GM18508 (cell line): Measurements from ENCODE around the gene TBC1D16.

Experiments
- ATAC-seq: cut with Tn5 transposase; IDR thresholded peaks from one replicate; pipeline ENCODE4 v1.9.1; 2021; ENCODE audit warnings: moderate number of reproducible peaks; ENCODE audit not compliant: insufficient read depth, unreplicated experiment

The TBC1D16 gene

GRCh38 chr17:79932451-79933306, 103.0 kb downstream of the TBC1D16 start:
- no peak for ATAC-seq

DNA sequence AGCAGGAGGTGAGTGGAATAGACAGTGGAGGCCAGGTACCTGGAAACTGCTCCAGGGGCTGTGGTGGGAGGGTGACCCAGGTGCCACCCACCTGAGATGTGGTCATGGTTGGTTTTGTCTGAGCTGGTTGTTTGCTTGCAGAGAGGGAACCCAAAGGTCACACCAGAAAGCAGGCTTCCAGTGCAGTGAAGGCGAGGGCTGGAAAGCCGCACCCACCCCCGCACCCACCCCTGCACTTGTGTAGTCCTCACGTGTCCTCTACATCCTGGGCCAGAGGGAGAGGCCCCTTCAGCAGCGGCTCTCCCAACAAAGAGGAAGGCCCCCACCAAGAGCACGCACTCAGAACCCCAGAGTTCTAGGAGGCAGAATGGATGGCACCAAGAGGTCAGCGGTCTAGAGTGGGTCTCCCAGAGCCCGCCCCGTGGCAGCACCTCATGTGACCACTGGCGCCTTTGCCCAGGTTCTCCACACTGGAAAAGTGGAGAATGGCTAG, 103.8 kb downstream of the TBC1D16 start:
- no peak for ATAC-seq

DNA sequence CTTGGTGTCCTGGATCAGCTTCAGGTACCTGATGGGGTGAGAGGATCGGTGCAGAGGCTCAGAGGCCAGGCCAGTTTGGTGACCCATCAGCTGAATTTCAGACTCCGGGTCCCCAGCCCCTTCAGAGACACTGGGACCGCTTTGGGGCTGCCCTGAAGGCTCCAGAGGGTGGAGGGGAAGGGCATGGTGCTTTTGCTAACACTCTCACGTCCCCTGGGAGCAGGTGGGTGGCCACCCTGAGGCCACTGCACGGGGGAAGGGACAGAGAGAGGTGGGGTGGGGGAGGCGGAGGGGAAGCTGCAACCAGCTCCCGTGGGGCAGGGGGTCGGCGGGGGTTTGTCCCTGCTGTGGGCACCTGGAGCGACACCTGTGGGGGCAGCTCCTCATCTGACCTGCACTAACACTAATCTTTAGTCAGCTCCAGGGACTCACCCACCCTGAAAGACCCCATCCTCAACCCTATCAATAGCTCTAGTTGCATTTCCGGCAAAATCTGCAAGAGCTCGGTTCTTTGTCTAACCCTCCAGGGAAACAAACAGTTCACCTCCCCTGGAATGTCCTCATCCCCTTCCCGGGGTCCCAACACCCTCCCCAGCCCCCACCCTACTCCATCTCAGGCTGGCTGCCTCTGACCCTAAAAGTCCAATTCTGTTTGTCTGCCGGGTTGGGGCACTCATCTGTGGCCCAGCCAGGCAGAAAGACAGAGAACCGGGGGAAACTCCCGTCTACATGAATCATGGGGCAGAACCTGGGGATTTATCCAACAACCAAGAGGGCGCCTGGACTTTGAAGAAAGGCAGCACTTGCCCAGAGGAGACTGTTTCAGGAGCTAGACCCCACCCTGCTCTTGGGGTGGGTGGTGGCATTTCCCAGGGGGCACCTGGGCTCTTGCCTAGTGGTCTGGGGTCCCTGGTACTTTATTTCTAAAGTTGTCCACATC, 104.5 kb downstream of the TBC1D16 start:
- ATAC-seq, result no peak

GRCh38 chr17:79930062-79930876, 105.4 kb downstream of the TBC1D16 start:
- no peak for ATAC-seq

DNA sequence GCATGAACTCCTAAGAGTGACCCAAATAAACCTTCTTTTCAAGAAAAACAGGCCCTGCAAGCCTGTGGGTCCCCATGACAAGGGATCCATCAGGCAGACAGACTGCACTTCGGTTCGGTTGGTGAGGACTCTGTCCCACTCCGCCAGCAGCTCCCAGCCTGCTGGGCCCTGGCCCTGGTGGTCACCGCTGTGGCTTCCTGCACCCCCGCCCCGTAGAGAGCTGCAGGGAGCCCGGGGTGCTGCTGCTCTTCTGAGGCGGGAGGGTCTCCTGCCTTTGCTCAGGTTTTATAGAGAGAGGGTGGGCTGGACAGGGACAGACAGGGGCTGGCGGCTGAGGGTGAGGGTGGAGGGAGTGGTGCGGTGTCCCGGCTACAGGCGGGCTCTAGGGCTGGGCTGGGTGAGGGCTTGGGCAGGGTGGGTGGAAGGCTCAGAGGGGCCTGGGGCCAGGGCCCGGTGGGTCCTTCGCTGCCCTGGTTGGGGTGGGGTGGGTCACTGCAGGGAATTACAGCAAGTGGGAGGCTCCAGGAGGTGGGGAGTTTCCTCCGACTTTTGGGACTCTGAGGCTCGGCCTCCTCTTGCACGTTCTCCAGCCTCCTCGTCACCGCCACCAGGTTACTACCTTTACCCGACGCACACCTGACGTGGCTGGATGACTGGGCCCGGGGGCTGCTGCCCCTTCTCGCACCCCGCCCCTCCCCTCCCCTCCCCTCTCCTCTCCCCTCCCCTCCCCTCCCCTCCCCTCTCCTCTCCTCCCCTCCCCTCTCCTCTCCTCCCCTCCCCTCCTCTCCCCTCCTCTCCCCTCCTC, 106.2 kb downstream of the TBC1D16 start:
- ATAC-seq, result no peak

DNA sequence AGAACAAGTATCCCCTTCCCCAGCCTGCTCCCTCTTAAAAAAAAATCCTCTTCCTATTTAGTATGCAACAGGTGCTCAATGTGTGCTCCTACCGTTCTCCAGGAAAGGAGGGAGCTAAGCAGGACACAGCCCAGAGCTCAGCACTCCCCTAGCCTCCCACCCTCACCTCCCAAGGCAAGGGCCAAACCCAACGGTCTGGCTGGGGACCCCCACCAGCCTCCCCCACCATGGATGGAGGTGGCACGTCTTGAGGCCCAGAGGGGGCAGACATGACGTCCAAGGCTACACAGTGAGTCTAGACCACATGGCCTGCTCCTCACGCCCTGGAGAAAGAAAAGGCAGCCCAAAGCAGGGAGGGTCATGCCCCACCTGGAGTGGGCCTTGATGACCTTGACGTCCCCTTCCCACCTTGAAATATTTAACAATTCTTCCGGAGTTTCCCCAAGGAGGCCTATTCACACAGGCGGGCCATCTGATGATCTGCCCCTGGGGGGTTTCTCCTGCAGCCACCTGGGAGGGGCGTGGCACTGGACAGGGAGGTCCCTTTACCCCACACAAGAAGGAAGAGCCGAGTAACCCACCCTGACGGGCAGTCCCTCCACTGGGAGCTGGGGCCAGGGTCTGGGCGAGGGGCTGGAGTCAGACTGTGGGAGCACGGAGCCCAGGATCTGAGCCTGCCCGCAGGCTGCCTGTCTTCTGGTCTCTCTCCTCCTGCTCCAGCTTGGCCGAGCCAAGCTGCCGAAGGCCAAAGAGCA, 107.0 kb downstream of the TBC1D16 start:
- ATAC-seq, result no peak

DNA sequence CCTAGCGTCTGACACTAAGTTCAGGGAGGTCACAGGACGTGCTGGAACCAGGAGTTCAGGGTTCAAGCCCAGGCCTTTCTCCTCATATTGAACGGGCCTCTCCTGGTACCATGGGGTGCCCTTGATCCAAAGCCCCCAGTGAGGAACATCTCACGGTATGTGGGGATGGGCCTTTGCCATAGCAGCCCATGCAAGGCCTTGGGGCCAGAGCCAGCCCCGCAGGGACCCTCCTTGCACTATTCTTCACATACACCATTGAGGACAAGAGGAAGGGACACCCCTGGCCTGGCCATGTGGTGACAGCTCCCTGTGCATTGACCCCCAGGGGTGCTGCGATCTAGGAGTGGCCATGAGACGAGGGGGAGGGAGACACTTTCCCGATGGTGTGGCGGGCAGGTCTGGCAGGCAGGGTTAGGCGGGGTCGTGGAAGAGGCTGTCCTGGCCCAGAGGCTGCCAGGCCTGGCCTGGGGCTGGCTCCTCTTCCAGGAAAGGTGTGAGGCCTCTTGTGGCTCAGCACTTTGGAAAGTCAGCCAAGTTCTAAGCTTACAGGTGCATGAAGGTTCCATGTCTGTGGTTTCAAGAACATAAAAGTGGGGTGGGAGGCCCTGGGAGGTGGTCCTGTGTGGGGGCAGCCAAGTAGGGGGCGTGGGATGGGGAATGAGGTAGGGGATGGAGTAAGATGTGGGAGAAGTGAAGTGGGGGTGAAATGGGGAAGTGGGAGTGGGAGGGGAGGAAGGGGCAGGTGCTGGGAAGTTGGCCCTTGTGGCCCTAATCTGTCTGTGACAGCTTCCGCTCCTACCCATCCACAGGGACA, 107.8 kb downstream of the TBC1D16 start:
- no peak for ATAC-seq

DNA sequence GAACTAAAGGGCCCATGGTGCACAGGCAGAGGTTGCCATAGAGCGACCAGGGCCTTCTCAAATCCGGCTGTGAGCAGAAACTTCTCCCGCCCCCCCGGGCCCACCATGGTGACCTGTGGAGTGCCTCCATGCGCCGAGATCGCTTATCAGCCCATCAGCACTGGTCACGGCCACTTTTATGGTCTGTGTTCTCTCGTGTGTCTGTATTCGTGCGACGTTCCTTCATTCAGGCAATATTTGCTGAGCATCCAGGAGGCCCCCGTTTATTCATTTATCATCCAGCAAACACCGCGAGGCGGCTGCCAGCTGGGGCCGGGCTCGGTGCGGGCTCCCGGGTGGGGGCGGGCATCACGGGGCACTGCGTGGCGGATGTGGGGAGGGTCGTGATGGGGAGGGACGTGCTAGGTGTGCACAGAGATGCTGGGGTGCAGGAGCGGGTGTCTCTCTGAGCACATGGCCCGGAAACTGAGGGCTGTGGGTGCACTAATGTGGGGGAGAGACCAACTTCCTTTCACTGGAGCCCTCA, 108.5 kb downstream of the TBC1D16 start:
- no peak for ATAC-seq

- no peak for ATAC-seq
Observed at GRCh38 chr17:79926605-79927135, 109.0 kb downstream of the TBC1D16 start.

GRCh38 chr17:79926142-79926604, 109.5 kb downstream of the TBC1D16 start:
- no peak for ATAC-seq

DNA sequence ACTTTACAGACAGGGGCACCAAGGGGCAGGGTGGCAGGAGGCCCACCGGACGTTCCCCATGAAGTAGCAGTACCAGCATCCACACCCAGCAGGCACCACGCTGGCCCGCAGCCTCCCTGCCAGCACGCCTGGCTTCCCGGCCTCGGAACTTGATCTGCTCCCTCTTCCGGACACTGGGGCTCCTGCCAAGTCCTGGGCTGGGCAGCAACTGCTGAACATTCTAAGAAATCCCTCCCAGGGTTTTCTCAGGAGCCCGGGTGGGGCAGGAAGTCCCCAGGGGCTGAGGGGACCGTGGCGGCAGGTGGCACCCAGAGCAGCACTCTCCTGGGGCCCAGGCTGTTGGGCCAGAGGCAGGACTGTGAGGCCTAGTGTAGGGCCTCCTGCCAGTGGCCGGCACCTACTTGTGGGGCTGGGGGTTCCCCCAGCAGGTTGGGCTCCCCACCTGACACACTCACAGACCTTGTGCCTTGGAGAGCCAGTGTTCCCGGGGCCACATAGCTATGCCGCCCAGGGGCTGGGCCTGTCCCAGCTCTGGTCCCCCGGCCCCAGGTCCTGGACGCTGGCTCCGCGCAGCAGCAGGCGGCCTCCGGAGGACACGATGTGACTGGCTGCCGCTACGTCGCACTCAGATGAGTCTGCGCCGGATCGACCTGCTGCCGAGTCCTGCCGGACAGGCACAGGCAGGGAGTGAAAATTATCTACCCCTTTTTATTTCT, 110.3 kb downstream of the TBC1D16 start:
- ATAC-seq, result no peak

DNA sequence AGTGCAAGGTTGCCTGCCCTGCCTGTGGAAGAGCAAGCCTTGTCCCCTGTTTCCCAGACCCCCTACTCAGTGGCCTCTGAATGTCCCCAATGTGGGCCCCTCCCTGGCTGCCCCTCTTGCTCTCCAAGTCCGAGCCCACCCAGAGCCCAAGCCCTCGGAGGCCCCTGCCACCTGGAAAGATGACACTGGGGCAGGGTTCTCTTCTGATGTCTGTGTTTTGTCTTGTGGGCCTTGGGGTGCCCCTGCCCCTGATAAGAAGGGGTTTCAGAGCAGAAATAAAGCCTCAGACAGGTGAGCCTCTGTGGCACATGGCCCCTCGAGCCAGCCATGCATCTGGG, 111.1 kb downstream of the TBC1D16 start:
- no peak for ATAC-seq

DNA sequence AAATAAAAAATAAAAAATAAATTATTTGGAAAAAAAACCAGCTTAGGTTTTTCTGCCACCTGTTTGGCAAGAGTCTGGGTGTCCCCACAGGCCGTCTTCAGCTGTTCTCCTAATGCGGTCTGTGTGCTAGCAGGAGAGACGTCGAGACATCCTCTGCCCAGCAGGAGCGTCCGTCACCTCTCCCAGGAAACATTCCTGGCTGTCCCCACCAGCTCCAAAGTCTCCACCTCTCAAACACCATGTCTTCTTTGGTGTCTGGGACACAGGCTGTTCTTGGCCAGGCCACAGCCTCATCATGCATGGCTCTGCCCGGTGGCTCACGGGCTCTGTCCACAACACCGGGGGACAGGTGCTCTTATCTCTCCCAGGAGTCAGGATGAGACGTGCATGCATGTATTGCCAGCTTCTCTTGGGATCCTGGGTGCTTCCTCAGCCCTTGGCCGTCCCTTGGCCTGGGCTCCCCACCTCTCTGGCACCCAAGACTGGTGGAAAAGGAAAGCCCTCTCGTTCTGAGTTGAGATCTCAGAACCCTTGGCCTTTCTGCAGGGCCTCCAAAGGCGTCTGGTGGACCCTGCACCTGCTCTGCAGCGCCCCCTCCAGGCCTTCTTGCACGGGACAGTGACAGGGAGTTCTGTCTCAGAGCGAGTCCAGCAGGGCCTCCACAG, 111.6 kb downstream of the TBC1D16 start:
- ATAC-seq, result no peak

GRCh38 chr17:79922798-79923197, 112.9 kb downstream of the TBC1D16 start:
- ATAC-seq, result no peak

DNA sequence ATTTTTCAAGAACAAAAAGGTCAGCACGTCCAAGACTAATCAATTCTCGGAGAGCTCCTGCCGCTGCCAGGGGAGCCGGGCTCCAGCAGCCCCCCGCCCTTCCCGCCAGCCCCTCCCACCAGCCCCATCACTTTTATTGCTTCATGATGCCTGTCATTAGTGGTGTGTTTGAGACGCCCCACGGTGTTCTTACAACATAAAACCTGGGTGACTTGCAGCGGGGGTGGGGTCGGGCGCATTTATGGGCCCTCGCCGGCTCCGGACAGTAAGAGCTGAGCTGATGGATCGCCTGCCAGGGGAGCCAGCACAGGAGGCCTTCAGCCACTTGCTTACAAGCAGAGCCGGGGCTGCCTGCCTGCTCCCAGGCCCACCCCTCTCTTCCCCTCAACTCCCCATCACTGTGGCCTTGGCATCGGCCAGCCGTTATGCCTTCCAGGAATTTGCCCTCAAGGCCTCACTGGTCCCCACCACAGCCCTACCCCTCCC, 113.5 kb downstream of the TBC1D16 start:
- no peak for ATAC-seq
